CD4-positive, alpha-beta T cell treated with Interleukin-17A for 1 hour (primary cell): ENCODE results near the gene RAB33B.
"Not testable (repeated sequence)": the region's sequence is repeated elsewhere in the genome, so short reads cannot be mapped to it uniquely, and the experiment has no call there.

ENCODE experiments used
- DNase-seq: peaks from one replicate; pipeline ENCODE4 v3.0.0-alpha.2; 2020

RAB33B gene

GRCh38 chr4:139454111-139455045 is at the start of gene RAB33B:
TSS of gene RAB33B (plus strand) at chr4:139454121. CDS start at chr4:139454196, 75 bp downstream.
- no peak for DNase-seq

- no peak for DNase-seq
Observed at GRCh38 chr4:139410312-139410711, 43.6 kb upstream of the RAB33B start.

GRCh38 chr4:139414671-139415210 is 39.2 kb upstream of the RAB33B start:
- DNase-seq, result not testable (repeated sequence)

GRCh38 chr4:139416073-139416673 is 37.7 kb upstream of the RAB33B start:
- DNase-seq, result peak; percentile 58

GRCh38 chr4:139419388-139419914 is 34.5 kb upstream of the RAB33B start:
- DNase-seq, result no peak

- DNase-seq, result no peak
Observed at GRCh38 chr4:139420652-139421051, 33.3 kb upstream of the RAB33B start.

GRCh38 chr4:139436122-139436521 is 17.8 kb upstream of the RAB33B start:
- DNase-seq, result no peak

- no peak for DNase-seq
Observed at GRCh38 chr4:139438141-139438540, 15.8 kb upstream of the RAB33B start.

GRCh38 chr4:139441029-139441428 is 12.9 kb upstream of the RAB33B start:
- DNase-seq, result no peak

GRCh38 chr4:139443661-139444060 is 10.3 kb upstream of the RAB33B start:
- DNase-seq, result no peak

- not testable (repeated sequence) for DNase-seq
Observed at GRCh38 chr4:139444881-139445280, 9.0 kb upstream of the RAB33B start.

- not testable (repeated sequence) for DNase-seq
Observed at GRCh38 chr4:139447078-139447477, 6.8 kb upstream of the RAB33B start.

- DNase-seq, result no peak
Observed at GRCh38 chr4:139450586-139450985, 3.3 kb upstream of the RAB33B start.

GRCh38 chr4:139451997-139452396 is 1.9 kb upstream of the RAB33B start:
- no peak for DNase-seq

- peak; percentile 88 for DNase-seq
Observed at GRCh38 chr4:139453041-139453370, 915 bp upstream of the RAB33B start.

- peak; percentile 97 for DNase-seq
Observed at GRCh38 chr4:139453371-139454110, 380 bp upstream of the RAB33B start.

GRCh38 chr4:139455126-139455538 is 1.2 kb downstream of the RAB33B start:
- no peak for DNase-seq

GRCh38 chr4:139457318-139457717 is 3.4 kb downstream of the RAB33B start:
- DNase-seq, result no peak

GRCh38 chr4:139458543-139458942 is 4.6 kb downstream of the RAB33B start:
- DNase-seq, result no peak

- DNase-seq, result no peak
Observed at GRCh38 chr4:139458999-139459398, 5.1 kb downstream of the RAB33B start.

GRCh38 chr4:139460565-139460964 is 6.6 kb downstream of the RAB33B start:
- no peak for DNase-seq

GRCh38 chr4:139461022-139461628 is 7.2 kb downstream of the RAB33B start:
- no peak for DNase-seq

GRCh38 chr4:139464512-139464911 is 10.6 kb downstream of the RAB33B start:
- DNase-seq, result not testable (repeated sequence)
